Ishikawa (cell line): ENCODE measurements around the gene MYMX.
A peak's percentile ranks its signal among the peaks of the same experiment; 100 is the strongest.

Experiments
- CEBPB ChIP-seq: IDR thresholded peaks from 2 replicates; pipeline ENCODE4 v1.6.1; 2012
- CREB1 ChIP-seq: IDR thresholded peaks from 2 replicates; pipeline ENCODE4 v1.6.1; 2012; ENCODE audit warnings: low read depth
- EGR1 ChIP-seq: IDR thresholded peaks from 2 replicates; pipeline ENCODE4 v1.6.1; 2012
- EP300 ChIP-seq: IDR thresholded peaks from 2 replicates; pipeline ENCODE4 v1.6.1; 2012; ENCODE audit warnings: borderline replicate concordance
- FOXM1 ChIP-seq: IDR thresholded peaks from 2 replicates; pipeline ENCODE4 v1.6.1; 2012; ENCODE audit warnings: low read depth, borderline replicate concordance
- NFIC ChIP-seq: IDR thresholded peaks from 2 replicates; pipeline ENCODE4 v1.6.1; 2012
- RAD21 ChIP-seq: IDR thresholded peaks from 2 replicates; pipeline ENCODE4 v1.6.1; 2012; ENCODE audit warnings: low read depth
- TAF1 ChIP-seq: IDR thresholded peaks from 2 replicates; pipeline ENCODE4 v1.6.1; 2012; ENCODE audit warnings: low read depth, mild to moderate bottlenecking
- TCF12 ChIP-seq: IDR thresholded peaks from 2 replicates; pipeline ENCODE4 v1.6.1; 2012; ENCODE audit warnings: low read depth
- YY1 ChIP-seq: IDR thresholded peaks from 2 replicates; pipeline ENCODE4 v1.6.1; 2012; ENCODE audit warnings: low read depth
- TF ChIP-seq, protein P1 (sequence below): IDR thresholded peaks from 2 replicates; pipeline ENCODE4 v1.6.1; 2012; ENCODE audit warnings: low read depth, mild to moderate bottlenecking
- TF ChIP-seq, protein P2 (sequence below): IDR thresholded peaks from 2 replicates; pipeline ENCODE4 v1.6.1; 2012
- TF ChIP-seq, protein P3 (sequence below): IDR thresholded peaks from 2 replicates; pipeline ENCODE4 v1.6.1; 2012

DNA sequence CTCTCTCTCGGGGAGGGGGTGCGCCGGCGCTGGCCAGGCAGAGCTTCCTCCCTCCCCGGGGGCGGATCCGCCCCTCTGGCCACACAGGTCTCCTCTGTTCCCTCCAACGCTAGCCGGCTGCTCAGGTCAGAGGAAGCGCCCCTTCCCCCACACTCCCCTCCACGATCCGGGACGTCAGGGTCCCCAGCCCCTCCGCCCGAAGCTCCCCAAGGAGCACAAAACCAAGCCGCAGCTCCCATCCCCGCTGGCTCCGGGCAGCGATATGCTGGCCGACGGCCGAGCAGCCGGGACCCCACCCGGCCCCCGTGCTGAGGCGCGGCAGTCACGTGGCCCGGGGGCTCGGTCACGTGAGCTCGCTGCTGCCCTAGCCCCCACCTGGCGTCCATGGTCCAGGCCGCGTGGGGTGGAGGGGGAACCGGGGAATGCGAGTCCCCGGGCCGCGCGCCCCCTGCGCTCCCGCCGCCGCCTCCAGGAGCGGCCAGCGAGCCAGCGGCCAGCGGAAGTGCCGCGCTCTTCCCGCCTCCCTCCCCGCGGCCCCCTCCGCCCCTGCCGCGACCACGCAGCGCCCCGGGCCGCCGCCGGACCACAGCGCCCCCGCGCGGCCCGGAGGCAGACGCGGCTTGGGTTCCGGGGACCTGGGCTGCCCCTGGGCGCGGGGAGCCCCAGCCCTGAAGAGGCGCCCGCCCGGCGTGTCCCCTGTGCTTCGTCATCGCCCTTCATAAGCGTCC lies 40.5 kb downstream of the MYMX start, which contains the start of gene SLC35B2:
- TF ChIP-seq, protein P1, sequence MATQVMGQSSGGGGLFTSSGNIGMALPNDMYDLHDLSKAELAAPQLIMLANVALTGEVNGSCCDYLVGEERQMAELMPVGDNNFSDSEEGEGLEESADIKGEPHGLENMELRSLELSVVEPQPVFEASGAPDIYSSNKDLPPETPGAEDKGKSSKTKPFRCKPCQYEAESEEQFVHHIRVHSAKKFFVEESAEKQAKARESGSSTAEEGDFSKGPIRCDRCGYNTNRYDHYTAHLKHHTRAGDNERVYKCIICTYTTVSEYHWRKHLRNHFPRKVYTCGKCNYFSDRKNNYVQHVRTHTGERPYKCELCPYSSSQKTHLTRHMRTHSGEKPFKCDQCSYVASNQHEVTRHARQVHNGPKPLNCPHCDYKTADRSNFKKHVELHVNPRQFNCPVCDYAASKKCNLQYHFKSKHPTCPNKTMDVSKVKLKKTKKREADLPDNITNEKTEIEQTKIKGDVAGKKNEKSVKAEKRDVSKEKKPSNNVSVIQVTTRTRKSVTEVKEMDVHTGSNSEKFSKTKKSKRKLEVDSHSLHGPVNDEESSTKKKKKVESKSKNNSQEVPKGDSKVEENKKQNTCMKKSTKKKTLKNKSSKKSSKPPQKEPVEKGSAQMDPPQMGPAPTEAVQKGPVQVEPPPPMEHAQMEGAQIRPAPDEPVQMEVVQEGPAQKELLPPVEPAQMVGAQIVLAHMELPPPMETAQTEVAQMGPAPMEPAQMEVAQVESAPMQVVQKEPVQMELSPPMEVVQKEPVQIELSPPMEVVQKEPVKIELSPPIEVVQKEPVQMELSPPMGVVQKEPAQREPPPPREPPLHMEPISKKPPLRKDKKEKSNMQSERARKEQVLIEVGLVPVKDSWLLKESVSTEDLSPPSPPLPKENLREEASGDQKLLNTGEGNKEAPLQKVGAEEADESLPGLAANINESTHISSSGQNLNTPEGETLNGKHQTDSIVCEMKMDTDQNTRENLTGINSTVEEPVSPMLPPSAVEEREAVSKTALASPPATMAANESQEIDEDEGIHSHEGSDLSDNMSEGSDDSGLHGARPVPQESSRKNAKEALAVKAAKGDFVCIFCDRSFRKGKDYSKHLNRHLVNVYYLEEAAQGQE = no peak; the same call in 1 of the 2 replicates
- TF ChIP-seq NFIC (peak; percentile 56; the same call in 1 of the 2 replicates), YY1 (peak; percentile 14; the same call in 1 of the 2 replicates), TAF1 (peak; percentile 57; the same call in 1 of the 2 replicates), EP300 (no peak), RAD21 (peak; percentile 47; the same call in 1 of the 2 replicates), CEBPB (no peak), CREB1 (no peak), FOXM1 (no peak), EGR1 (no peak), TCF12 (peak; percentile 38; the same call in 1 of the 2 replicates)
- TF ChIP-seq, protein P2, sequence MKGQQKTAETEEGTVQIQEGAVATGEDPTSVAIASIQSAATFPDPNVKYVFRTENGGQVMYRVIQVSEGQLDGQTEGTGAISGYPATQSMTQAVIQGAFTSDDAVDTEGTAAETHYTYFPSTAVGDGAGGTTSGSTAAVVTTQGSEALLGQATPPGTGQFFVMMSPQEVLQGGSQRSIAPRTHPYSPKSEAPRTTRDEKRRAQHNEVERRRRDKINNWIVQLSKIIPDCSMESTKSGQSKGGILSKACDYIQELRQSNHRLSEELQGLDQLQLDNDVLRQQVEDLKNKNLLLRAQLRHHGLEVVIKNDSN = peak; percentile 99
- TF ChIP-seq, protein P3, sequence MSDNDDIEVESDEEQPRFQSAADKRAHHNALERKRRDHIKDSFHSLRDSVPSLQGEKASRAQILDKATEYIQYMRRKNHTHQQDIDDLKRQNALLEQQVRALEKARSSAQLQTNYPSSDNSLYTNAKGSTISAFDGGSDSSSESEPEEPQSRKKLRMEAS = peak; percentile 86
